ENCODE measurements around the gene HMGN1.

HMGN1 gene

DNA sequence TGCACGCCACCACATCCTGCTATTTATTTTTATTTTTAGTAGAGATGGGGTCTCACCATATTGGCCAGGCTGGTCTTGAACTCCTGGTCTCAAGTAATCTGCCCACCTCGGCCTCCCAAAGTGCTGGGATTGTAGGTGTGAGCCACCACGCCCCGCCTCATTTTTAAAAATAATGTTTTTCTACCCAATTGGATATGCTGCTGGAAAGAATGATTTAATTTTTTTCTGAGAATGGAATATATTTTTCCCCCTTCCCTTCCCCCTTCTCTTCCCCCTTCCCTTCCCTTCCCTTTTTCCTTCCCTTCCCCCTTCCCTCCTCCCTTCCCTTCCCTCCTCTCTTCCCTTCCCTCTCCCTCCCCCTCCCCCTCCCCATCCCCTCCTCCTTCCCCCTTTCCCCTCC lies 17.7 kb upstream of the HMGN1 start:
- TF ChIP-seq, protein P1, sequence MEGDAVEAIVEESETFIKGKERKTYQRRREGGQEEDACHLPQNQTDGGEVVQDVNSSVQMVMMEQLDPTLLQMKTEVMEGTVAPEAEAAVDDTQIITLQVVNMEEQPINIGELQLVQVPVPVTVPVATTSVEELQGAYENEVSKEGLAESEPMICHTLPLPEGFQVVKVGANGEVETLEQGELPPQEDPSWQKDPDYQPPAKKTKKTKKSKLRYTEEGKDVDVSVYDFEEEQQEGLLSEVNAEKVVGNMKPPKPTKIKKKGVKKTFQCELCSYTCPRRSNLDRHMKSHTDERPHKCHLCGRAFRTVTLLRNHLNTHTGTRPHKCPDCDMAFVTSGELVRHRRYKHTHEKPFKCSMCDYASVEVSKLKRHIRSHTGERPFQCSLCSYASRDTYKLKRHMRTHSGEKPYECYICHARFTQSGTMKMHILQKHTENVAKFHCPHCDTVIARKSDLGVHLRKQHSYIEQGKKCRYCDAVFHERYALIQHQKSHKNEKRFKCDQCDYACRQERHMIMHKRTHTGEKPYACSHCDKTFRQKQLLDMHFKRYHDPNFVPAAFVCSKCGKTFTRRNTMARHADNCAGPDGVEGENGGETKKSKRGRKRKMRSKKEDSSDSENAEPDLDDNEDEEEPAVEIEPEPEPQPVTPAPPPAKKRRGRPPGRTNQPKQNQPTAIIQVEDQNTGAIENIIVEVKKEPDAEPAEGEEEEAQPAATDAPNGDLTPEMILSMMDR (conservative IDR thresholded peaks at IDR 0.05; ENCODE audit: low read depth, low read length) = no peak
- DNase-seq (ENCODE audit: low read depth) = no peak
- H3K4me3 ChIP-seq (ENCODE audit: low read length) = no peak overlapping the region

DNA sequence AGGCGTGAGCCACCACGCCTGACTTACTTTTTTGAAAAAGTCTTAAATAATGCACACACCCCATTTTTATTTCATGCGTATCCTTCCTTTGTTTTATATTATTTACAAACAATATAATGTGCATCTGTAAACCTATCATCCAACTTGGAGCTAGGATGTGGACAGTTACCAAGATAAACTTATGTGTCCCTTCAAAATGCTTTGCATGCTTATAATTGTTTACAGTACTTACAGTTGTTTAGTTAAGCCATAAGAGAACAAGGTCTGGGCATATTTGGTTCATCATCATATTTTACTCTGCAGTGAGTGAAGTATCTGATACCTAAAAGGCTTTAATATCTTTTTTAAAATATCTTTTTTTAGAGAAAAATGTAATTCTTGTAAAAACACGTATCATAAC lies 16.1 kb upstream of the HMGN1 start:
- DNase-seq (ENCODE audit: low read depth) = no peak
- no peak overlapping the region for H3K4me3 ChIP-seq (ENCODE audit: low read length)
- TF ChIP-seq, protein P1 (conservative IDR thresholded peaks at IDR 0.05; ENCODE audit: low read depth, low read length) = no peak

DNA sequence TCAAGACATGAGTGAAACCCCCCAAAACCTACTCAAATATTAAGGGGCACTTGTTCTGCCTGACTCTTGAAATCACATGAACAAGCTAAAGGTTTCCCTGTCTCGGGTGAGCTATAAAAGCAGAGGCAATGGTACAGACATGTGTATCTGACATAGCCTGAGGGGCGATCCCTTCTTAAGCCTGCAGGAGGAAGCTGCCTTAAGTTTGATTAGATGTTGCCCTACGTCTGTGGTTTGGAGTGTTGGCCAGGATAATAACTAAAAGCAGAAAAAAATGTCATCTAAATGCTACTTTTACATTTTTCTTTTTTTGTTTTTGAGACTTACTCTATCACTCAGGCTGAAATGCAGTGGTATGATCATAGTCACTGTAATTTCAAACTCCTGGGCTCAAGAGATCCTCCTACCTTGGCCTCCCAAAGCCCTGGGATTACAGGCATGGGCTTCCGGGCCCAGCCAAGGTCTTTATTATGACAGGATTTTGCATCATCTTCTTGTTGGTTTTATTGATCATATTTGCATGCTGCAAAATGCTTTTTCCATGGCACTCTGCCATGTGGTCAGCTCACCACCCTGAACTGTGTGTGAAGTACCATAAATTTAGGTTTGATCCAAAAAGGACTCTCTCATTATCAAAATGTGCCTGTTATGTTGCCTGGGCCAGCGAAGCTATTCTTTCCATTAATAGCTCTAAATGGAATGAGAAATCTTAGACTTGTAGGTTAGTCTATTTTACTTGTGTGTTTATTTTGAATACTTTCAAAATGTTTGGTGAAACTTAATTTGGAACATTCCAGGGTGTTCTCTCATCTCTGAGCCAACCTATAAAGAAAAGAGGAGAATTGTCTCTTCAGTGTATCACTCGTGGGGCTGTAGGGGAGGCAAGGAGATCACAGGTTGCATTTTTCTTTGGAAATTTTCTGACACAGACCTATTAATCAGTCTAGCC lies 15.0 kb upstream of the HMGN1 start:
- TF ChIP-seq, protein P1 (conservative IDR thresholded peaks at IDR 0.05; ENCODE audit: low read depth, low read length) = no peak
- no peak for DNase-seq (ENCODE audit: low read depth)
- no peak overlapping the region for H3K4me3 ChIP-seq (ENCODE audit: low read length)

DNA sequence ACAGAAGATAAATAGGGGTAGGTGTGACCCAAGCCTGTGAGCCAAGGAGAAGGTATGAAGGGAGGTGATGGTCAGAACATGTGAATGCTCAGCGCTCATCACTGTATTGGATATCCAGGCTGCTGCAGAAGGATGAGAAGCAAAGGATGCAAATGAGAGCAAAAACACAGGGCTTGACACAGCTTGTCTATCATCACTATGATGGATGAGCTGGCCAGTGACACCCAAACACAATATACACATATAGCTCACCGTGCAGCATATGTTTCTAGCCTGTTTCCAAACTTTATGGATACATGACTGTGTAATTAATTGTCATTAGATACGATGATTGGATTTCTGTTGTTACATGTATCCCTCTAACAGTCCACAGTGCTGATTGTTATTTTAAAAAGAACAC lies 13.8 kb upstream of the HMGN1 start:
- TF ChIP-seq, protein P1 (conservative IDR thresholded peaks at IDR 0.05; ENCODE audit: low read depth, low read length) = no peak
- no peak for DNase-seq (ENCODE audit: low read depth)
- no peak overlapping the region for H3K4me3 ChIP-seq (ENCODE audit: low read length)

DNA sequence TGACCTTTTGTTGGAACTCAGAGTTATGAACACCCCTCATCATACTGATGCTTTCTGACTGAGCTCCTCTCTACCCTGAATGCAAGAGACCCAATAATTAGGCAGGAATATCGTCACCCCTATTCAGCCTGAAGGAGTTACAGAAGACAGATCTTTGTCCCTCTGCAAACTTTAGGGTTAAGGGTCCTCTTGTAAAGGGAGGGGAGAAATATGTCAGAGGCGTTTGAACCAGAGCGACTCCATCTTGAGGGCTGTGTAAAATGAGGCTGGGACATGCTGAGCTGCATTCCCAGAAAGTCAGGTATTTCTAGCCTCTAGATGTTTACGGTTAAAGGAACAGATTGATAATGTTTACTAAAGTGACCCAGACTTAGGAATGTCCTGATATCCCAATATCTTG lies 10.5 kb upstream of the HMGN1 start:
- no peak overlapping the region for H3K4me3 ChIP-seq (ENCODE audit: low read length)
- TF ChIP-seq, protein P1 (conservative IDR thresholded peaks at IDR 0.05; ENCODE audit: low read depth, low read length) = no peak
- DNase-seq (ENCODE audit: low read depth) = no peak

DNA sequence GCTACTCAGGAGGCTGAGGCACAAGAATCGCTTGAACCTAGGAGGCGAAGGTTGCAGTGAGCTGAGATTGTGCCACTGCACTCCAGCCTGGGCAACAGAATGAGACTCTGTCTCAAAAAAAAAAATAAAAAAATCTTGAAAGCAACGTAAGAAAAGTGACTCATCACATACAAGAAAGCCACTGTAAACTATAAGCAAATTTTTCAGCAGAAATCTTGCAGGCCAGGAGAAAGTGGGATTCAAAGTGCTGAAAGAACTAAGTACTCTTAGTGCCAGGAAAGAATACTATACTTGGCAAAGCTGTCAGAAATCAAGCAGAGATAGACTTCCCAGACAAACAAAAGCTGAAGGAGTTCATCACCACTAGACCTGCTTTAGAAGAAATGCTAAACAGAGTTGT lies 4.4 kb upstream of the HMGN1 start:
- TF ChIP-seq, protein P1 (conservative IDR thresholded peaks at IDR 0.05; ENCODE audit: low read depth, low read length) = no peak
- no peak overlapping the region for H3K4me3 ChIP-seq (ENCODE audit: low read length)
- DNase-seq (ENCODE audit: low read depth) = no peak
